Uterus (tissue), 4 donors: Measurements from ENCODE around the gene PTH2R. TPM values are rescaled to one million over a fixed set of nuclear protein-coding genes. Genes with fewer than 3 reads are reported as not detected.

Source experiments
- DNase-seq, 2 donors: peaks; one replicate each; pipeline ENCODE4 v3.0.0-alpha.2; 2019 to 2020
- H3K27ac ChIP-seq, 2 donors: fragments of 200-600 bp; sonication (generic); 1 replicate in 1 of 2; 2 replicates in 1 of 2; pipeline ENCODE4 v1.5.1; 2016 to 2018
- H3K27me3 ChIP-seq, 2 donors: fragments of 200-600 bp; sonication (generic); one replicate each; pipeline ENCODE4 v1.5.1; 2018 to 2019; ENCODE audit warnings: control low read depth in 1 of 2
- H3K36me3 ChIP-seq, 2 donors: fragments of 200-600 bp; sonication (generic); one replicate each; pipeline ENCODE4 v1.5.1; 2019; ENCODE audit warnings: control low read depth in 1 of 2
- H3K4me1 ChIP-seq, 2 donors: fragments of 200-600 bp; sonication (generic); one replicate each; pipeline ENCODE4 v1.5.1; 2018 to 2019; ENCODE audit warnings: control low read depth in 1 of 2
- H3K4me3 ChIP-seq, 2 donors: fragments of 200-600 bp; sonication (generic); 1 replicate in 1 of 2; 2 replicates in 1 of 2; pipeline ENCODE4 v1.5.1; 2018 to 2019; ENCODE audit warnings: mild to moderate bottlenecking in 1 of 2
- H3K9me3 ChIP-seq, 2 donors: fragments of 200-600 bp; sonication (generic); one replicate each; pipeline ENCODE4 v1.5.1; 2019; ENCODE audit warnings: control low read depth in 1 of 2
- POLR2A ChIP-seq, 2 donors: fragments of 450-650 bp; IDR thresholded peaks; one replicate each; pipeline ENCODE4 v1.6.1; 2016; ENCODE audit warnings: antibody characterized with exemption in 2 of 2, mild to moderate bottlenecking in 1 of 2, moderate library complexity in 1 of 2
- intact Hi-C: fragments of 100-400 bp; cut with DNase I; formaldehyde crosslinking; loops from one replicate; pipeline ENCODE4 v1.15.1; 2023; ENCODE audit warnings: low total_unique reads
- total RNA-seq, 4 donors: library from RNA; depleted of rRNA in 3 of 4; stranded (reverse); fragments of >200 nt in 3 of 4; gene quantifications; one replicate each; pipeline versions ENCODE4 v1.1.0 to v1.2.4, GENCODE V29; 2014 to 2023
- TF ChIP-seq, protein P1 (sequence below), 4 experiments: fragments of 200-600 bp in 2 of 4; fragments of 450-650 bp in 2 of 4; sonication (generic) in 2 of 4; IDR thresholded peaks; one replicate each; pipeline ENCODE4 v1.5.1; 2016 to 2019; ENCODE audit warnings: antibody characterized with exemption in 4 of 4, mild to moderate bottlenecking in 2 of 4, moderate library complexity in 1 of 4
- donor health status: DM: yes; HTN: yes; CAD: no.

The PTH2R gene
- total RNA-seq, 4 donors from 2014 or later, result 0.70 to 1.7 TPM; not detected in 2

DNA sequence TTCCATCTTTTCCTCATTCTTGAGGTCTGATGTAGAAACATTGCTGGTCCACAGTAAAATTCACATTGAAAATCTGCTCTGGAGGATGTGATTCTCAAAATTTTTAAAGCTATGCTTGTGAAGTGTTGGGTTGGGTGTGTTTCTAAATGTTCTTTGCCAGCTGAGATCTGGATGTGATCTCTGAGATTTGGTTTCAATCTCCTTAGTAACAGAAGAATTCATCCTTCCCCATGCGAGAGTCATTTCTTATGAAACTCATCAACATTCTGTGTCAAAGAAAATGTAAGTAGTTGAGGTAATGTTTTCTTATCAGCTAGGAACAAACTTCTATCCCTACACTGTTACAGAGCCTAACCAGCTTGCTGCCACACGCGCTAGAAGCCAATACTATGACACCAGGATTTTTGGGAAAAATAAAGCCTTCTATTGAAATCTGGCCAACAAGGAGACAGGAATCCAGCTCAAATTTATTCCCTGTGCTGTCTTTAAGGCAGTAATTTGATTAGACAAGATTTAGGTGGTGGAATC, 134.9 kb downstream of the PTH2R start:
- H3K9me3 ChIP-seq, result no peaks in the 10 kb centered on the region

DNA sequence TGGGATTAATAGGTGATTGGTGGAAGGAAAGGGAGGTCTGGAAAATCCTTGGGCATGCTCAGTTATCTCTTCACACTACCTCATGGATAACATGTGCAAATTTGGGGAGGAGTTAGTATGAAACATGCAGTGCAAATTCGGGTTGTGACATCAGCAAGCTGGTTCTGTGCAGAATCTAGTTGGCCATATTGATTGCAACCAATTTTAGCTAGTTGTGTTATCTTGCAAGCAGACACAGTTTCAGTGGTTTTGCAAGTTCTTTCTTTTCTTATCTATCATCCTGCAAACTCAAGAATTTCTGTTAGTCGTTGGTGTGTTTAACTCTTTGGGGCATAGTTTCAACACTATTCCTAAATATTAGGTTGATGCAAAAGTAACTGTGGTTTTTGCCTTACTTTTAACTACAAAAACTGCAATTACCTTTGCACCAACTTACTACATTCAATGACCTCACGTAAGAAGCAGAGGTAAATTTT, 135.4 kb downstream of the PTH2R start:
- no peaks in the 10 kb centered on the region for H3K36me3 ChIP-seq
- DNase-seq, result no peak
- TF ChIP-seq, protein P1, sequence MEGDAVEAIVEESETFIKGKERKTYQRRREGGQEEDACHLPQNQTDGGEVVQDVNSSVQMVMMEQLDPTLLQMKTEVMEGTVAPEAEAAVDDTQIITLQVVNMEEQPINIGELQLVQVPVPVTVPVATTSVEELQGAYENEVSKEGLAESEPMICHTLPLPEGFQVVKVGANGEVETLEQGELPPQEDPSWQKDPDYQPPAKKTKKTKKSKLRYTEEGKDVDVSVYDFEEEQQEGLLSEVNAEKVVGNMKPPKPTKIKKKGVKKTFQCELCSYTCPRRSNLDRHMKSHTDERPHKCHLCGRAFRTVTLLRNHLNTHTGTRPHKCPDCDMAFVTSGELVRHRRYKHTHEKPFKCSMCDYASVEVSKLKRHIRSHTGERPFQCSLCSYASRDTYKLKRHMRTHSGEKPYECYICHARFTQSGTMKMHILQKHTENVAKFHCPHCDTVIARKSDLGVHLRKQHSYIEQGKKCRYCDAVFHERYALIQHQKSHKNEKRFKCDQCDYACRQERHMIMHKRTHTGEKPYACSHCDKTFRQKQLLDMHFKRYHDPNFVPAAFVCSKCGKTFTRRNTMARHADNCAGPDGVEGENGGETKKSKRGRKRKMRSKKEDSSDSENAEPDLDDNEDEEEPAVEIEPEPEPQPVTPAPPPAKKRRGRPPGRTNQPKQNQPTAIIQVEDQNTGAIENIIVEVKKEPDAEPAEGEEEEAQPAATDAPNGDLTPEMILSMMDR (IDR thresholded peaks at IDR 0.05), result no peak
- no peak for TF ChIP-seq POLR2A (IDR thresholded peaks at IDR 0.05)
- no peaks in the 10 kb centered on the region for H3K4me1 ChIP-seq
- no peak overlapping the region for H3K4me3 ChIP-seq
- H3K9me3 ChIP-seq, result no peaks in the 10 kb centered on the region
- H3K27ac ChIP-seq, result no peak overlapping the region
- intact Hi-C loops, result no loop called here
- no peaks in the 10 kb centered on the region for H3K27me3 ChIP-seq

More for the DNA sequence above, 134.9 kb downstream of the PTH2R start:
- intact Hi-C loops, result no loop called here
- Histone ChIP-seq H3K36me3 (no peaks in the 10 kb centered on the region), H3K27me3 (no peaks in the 10 kb centered on the region), H3K4me3 (no peak overlapping the region), H3K27ac (no peak overlapping the region), H3K4me1 (no peaks in the 10 kb centered on the region)
- no peak for DNase-seq
- TF ChIP-seq, protein P1 (IDR thresholded peaks at IDR 0.05), result no peak
- TF ChIP-seq POLR2A (IDR thresholded peaks at IDR 0.05), result no peak

DNA sequence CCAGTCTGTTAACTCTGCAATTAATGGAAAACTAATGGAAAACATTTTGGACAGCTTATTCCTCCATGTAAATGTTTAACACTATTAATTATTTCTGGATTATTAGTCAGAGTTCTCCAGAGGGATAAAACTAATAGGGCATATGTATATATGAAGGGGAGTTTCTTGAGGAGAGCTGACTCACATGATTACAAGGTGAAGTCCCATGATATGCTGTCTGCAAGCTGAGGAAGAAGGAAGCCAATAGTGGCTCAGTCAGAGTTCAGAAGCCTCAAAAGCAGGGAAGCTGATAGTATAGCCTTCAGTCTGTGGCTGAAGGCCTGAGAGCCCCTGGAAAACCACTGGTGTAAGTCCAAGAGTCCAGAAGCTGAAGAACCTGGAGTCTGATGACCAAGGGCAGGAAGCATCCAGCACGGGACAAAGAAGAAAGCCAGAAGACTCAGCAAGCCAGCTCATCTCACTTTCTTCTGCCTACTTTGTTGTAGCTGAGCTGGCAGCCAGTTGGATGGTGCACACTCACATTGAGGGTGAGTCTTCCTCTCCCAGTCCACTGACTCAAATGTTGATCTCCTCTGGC, 136.0 kb downstream of the PTH2R start:
- no peak overlapping the region for H3K27ac ChIP-seq
- no peaks in the 10 kb centered on the region for H3K9me3 ChIP-seq
- no peak overlapping the region for H3K4me3 ChIP-seq
- intact Hi-C loops, result no loop called here
- TF ChIP-seq, protein P1 (IDR thresholded peaks at IDR 0.05), result no peak
- TF ChIP-seq POLR2A (IDR thresholded peaks at IDR 0.05), result no peak
- H3K4me1 ChIP-seq, result no peaks in the 10 kb centered on the region
- H3K27me3 ChIP-seq, result no peaks in the 10 kb centered on the region
- H3K36me3 ChIP-seq, result no peaks in the 10 kb centered on the region
- no peak for DNase-seq

Other genes with a start within 250 kb of the PTH2R start
- gene CRYGA, start 243.2 kb upstream of the PTH2R start, total RNA-seq, result not detected
- not detected for gene C2orf80, start 216.8 kb upstream of the PTH2R start, total RNA-seq
- gene IDH1, start 151.7 kb upstream of the PTH2R start, total RNA-seq, result 100 to 1,000 TPM in 1 of 4 donors, 10 to 100 TPM in 3; 22.8 to 105 (median 38.1) TPM
- gene PIKFYVE, start 140.5 kb upstream of the PTH2R start, total RNA-seq, result 10 to 100 TPM; 11.5 to 58.8 (median 28.5) TPM